ENCODE results near the gene WFDC2.

- TF ChIP-seq CTCF (conservative IDR thresholded peaks at IDR 0.05 in 1 of 2, IDR thresholded peaks at IDR 0.05 in 1 of 2; ENCODE audit: extremely low read depth in 1 of 2, insufficient read depth in 1 of 2, low read depth in 1 of 2, low read length in 2 of 2) (no peak), EZH2 (IDR thresholded peaks at IDR 0.05; ENCODE audit: borderline replicate concordance, low read length) (no peak)
These were observed 45.8 kb downstream of the WFDC2 start, which contains the start of gene SPINT3 for GRCh38 chr20:45515147-45515913.
